Breast epithelium (tissue), 4 donors: ENCODE results near the gene C1QTNF8. TPM values are rescaled to one million over a fixed set of nuclear protein-coding genes. Genes with fewer than 3 reads are reported as not detected.

Experiments
- DNase-seq, 2 donors: peaks; one replicate each; pipeline ENCODE4 v3.0.0-alpha.2; 2019; ENCODE audit warnings: low spot score in 2 of 2
- H3K27ac ChIP-seq, 2 donors: fragments of 200-600 bp; sonication (generic) in 1 of 2; one replicate each; pipeline ENCODE4 v1.5.1; 2016 to 2019; ENCODE audit warnings: mild to moderate bottlenecking in 1 of 2
- H3K27me3 ChIP-seq, 2 donors: fragments of 200-600 bp; sonication (generic) in 1 of 2; one replicate each; pipeline versions ENCODE4 v1.5.1 to v1.6.0; 2017 to 2019; ENCODE audit warnings: control low read depth in 1 of 2, mild to moderate bottlenecking in 1 of 2
- H3K36me3 ChIP-seq: fragments of 200-600 bp; one replicate; pipeline ENCODE4 v1.5.1; 2019
- H3K4me1 ChIP-seq, 2 donors: fragments of 200-600 bp; sonication (generic); one replicate each; pipeline ENCODE4 v1.5.1; 2016 to 2019; ENCODE audit warnings: control low read depth in 1 of 2
- H3K4me3 ChIP-seq, 3 donors: fragments of 200-600 bp; sonication (generic); 1 replicate in 2 of 3; 2 replicates in 1 of 3; pipeline ENCODE4 v1.5.1; 2016 to 2019; ENCODE audit warnings: mild to moderate bottlenecking in 3 of 3, moderate library complexity in 2 of 3
- H3K9me3 ChIP-seq, 2 donors: fragments of 200-600 bp; sonication (generic) in 1 of 2; one replicate each; pipeline ENCODE4 v1.5.1; 2016 to 2019; ENCODE audit warnings: control low read depth in 1 of 2
- CTCF ChIP-seq, 3 donors: fragments of 450-650 bp; IDR thresholded peaks; one replicate each; pipeline ENCODE4 v1.5.1; 2016 to 2017; ENCODE audit warnings: antibody characterized with exemption in 3 of 3, mild to moderate bottlenecking in 3 of 3, moderate library complexity in 3 of 3
- POLR2A ChIP-seq: fragments of 450-650 bp; IDR thresholded peaks from one replicate; pipeline ENCODE4 v1.6.1; 2016; ENCODE audit warnings: antibody characterized with exemption, mild to moderate bottlenecking, moderate library complexity
- POLR2AphosphoS5 ChIP-seq, 3 donors: sonication (generic); formaldehyde crosslinking; IDR thresholded peaks; one replicate each; pipeline ENCODE4 v1.6.1; 2017; ENCODE audit warnings: antibody characterized with exemption in 3 of 3
- intact Hi-C: fragments of 100-400 bp; cut with DNase I; formaldehyde crosslinking; loops from one replicate; pipeline ENCODE4 v1.15.1; 2023; ENCODE audit warnings: low total_unique reads
- total RNA-seq, 3 donors: library from RNA; depleted of rRNA; stranded (reverse); fragments of >200 nt; gene quantifications; one replicate each; pipeline ENCODE4 v1.1.0, GENCODE V29; 2016

The C1QTNF8 gene
- total RNA-seq, 3 donors from 2014 or later, result not detected

GRCh38 chr16:1073566-1074378 is 22.3 kb downstream of the C1QTNF8 start:
- H3K4me1 ChIP-seq, result no peaks in the 10 kb centered on the region
- peaks cover 2 to 95% of the 10 kb centered on the region in 2 donors for H3K27me3 ChIP-seq
- H3K4me3 ChIP-seq, result no peak overlapping the region
- H3K9me3 ChIP-seq, result no peaks in the 10 kb centered on the region
- TF ChIP-seq CTCF (IDR thresholded peaks at IDR 0.05), result no peak
- no peak for TF ChIP-seq POLR2AphosphoS5 (IDR thresholded peaks at IDR 0.05)
- no peak for TF ChIP-seq POLR2A
- DNase-seq, result no peak
- intact Hi-C loops, result no loop called here
- H3K36me3 ChIP-seq, result no peaks in the 10 kb centered on the region
- H3K27ac ChIP-seq, result no peak overlapping the region

GRCh38 chr16:1073262-1073558 is 22.8 kb downstream of the C1QTNF8 start:
- TF ChIP-seq CTCF (IDR thresholded peaks at IDR 0.05), result no peak
- TF ChIP-seq POLR2AphosphoS5 (IDR thresholded peaks at IDR 0.05), result no peak
- TF ChIP-seq POLR2A, result no peak
- H3K27me3 ChIP-seq, result peaks cover 2 to 95% of the 10 kb centered on the region in 2 donors
- no peaks in the 10 kb centered on the region for H3K4me1 ChIP-seq
- no peak overlapping the region for H3K4me3 ChIP-seq
- intact Hi-C loops, result no loop called here
- no peaks in the 10 kb centered on the region for H3K36me3 ChIP-seq
- no peak overlapping the region for H3K27ac ChIP-seq
- no peaks in the 10 kb centered on the region for H3K9me3 ChIP-seq
- no peak for DNase-seq

GRCh38 chr16:1072526-1073261 is 23.4 kb downstream of the C1QTNF8 start, which contains the start of gene SSTR5:
SSTR5 (plus strand) TSS chr16:1072747; CDS start chr16:1078869, 6,122 bp downstream.
- peaks cover 2 to 95% of the 10 kb centered on the region in 2 donors for H3K27me3 ChIP-seq

GRCh38 chr16:1071561-1072225 is 24.4 kb downstream of the C1QTNF8 start:
- TF ChIP-seq CTCF (IDR thresholded peaks at IDR 0.05) (no peak), POLR2AphosphoS5 (IDR thresholded peaks at IDR 0.05) (no peak), POLR2A (no peak)
- intact Hi-C loops, result no loop called here
- DNase-seq, result no peak
- no peaks in the 10 kb centered on the region for H3K9me3 ChIP-seq
- H3K27me3 ChIP-seq, result peaks cover 0 to 96% of the 10 kb centered on the region in 2 donors
- no peak overlapping the region for H3K4me3 ChIP-seq
- H3K27ac ChIP-seq, result no peak overlapping the region
- no peaks in the 10 kb centered on the region for H3K36me3 ChIP-seq
- no peaks in the 10 kb centered on the region for H3K4me1 ChIP-seq

More at GRCh38 chr16:1072526-1073261, 23.4 kb downstream of the C1QTNF8 start, which contains the start of gene SSTR5:
- H3K9me3 ChIP-seq, result no peaks in the 10 kb centered on the region
- H3K4me1 ChIP-seq, result no peaks in the 10 kb centered on the region
- no peak within 1 kb of the TSS for H3K27ac ChIP-seq
- no peak within 1 kb of the TSS for H3K4me3 ChIP-seq
- DNase-seq, result no peak
- H3K36me3 ChIP-seq, result no peaks in the 10 kb centered on the region
- intact Hi-C loops, result no loop called here
- no peak for TF ChIP-seq POLR2AphosphoS5 (IDR thresholded peaks at IDR 0.05)
- TF ChIP-seq POLR2A, result no peak
- TF ChIP-seq CTCF (IDR thresholded peaks at IDR 0.05), result no peak
